GM19023 (cell line): ENCODE data around the gene FAM117B.
"Not testable (repeated sequence)": the region's sequence is repeated elsewhere in the genome, so short reads cannot be mapped to it uniquely, and the experiment has no call there.

Experiments used
- ATAC-seq: cut with Tn5 transposase; IDR thresholded peaks from one replicate; pipeline ENCODE4 v1.9.1; 2021; ENCODE audit warnings: mild to moderate bottlenecking, moderate library complexity; ENCODE audit not compliant: unreplicated experiment

Gene FAM117B

GRCh38 chr2:202636213-202636513, 1.4 kb downstream of the FAM117B start:
- peak; percentile 15 for ATAC-seq

GRCh38 chr2:202638721-202639120, 4.0 kb downstream of the FAM117B start:
- no peak for ATAC-seq

- no peak for ATAC-seq
Observed at GRCh38 chr2:202639231-202639630, 4.5 kb downstream of the FAM117B start.

GRCh38 chr2:202642567-202642966, 7.8 kb downstream of the FAM117B start:
- no peak for ATAC-seq

GRCh38 chr2:202643012-202643858, 8.5 kb downstream of the FAM117B start:
- ATAC-seq, result no peak

GRCh38 chr2:202652119-202652518, 17.4 kb downstream of the FAM117B start:
- ATAC-seq, result no peak

- no peak for ATAC-seq
Observed at GRCh38 chr2:202653890-202654289, 19.1 kb downstream of the FAM117B start.

GRCh38 chr2:202657876-202658275, 23.1 kb downstream of the FAM117B start:
- no peak for ATAC-seq

- ATAC-seq, result no peak
Observed at GRCh38 chr2:202660796-202661195, 26.0 kb downstream of the FAM117B start.

- ATAC-seq, result no peak
Observed at GRCh38 chr2:202669841-202670240, 35.1 kb downstream of the FAM117B start.

- no peak for ATAC-seq
Observed at GRCh38 chr2:202671317-202672035, 36.7 kb downstream of the FAM117B start.

GRCh38 chr2:202675097-202675496, 40.3 kb downstream of the FAM117B start:
- ATAC-seq, result not testable (repeated sequence)

GRCh38 chr2:202679980-202680379, 45.2 kb downstream of the FAM117B start:
- no peak for ATAC-seq

- ATAC-seq, result no peak
Observed at GRCh38 chr2:202680512-202680911, 45.7 kb downstream of the FAM117B start.

- no peak for ATAC-seq
Observed at GRCh38 chr2:202681688-202682205, 47.0 kb downstream of the FAM117B start.

- ATAC-seq, result no peak
Observed at GRCh38 chr2:202682274-202682673, 47.5 kb downstream of the FAM117B start.

GRCh38 chr2:202687276-202687675, 52.5 kb downstream of the FAM117B start:
- no peak for ATAC-seq

GRCh38 chr2:202689459-202689858, 54.7 kb downstream of the FAM117B start:
- no peak for ATAC-seq

- no peak for ATAC-seq
Observed at GRCh38 chr2:202689898-202690297, 55.1 kb downstream of the FAM117B start.

GRCh38 chr2:202690321-202690900, 55.6 kb downstream of the FAM117B start:
- no peak for ATAC-seq

- no peak for ATAC-seq
Observed at GRCh38 chr2:202693503-202693902, 58.7 kb downstream of the FAM117B start.

- ATAC-seq, result no peak
Observed at GRCh38 chr2:202695166-202695565, 60.4 kb downstream of the FAM117B start.
